HEK293 (cell line): ENCODE measurements around the gene EML3.
A peak's percentile ranks its signal among the peaks of the same experiment; 100 is the strongest.

Source experiments
- BCL6B ChIP-seq: fragments of 450-650 bp; formaldehyde crosslinking; IDR thresholded peaks from 2 replicates; pipeline ENCODE4 v1.5.1; 2017; ENCODE audit warnings: missing biosample characterization, missing genetic modification characterization
- FEZF1 ChIP-seq: fragments of 450-650 bp; formaldehyde crosslinking; IDR thresholded peaks from 2 replicates; pipeline ENCODE4 v1.5.1; 2016; ENCODE audit warnings: missing biosample characterization, missing genetic modification characterization
- GLIS2 ChIP-seq: fragments of 450-650 bp; formaldehyde crosslinking; IDR thresholded peaks from 2 replicates; pipeline ENCODE4 v1.5.1; 2016; ENCODE audit warnings: missing biosample characterization, missing genetic modification characterization
- HOXA7 ChIP-seq: sonication (generic); formaldehyde crosslinking; IDR thresholded peaks from 2 replicates; pipeline ENCODE4 v1.8.1; 2022; ENCODE audit warnings: missing genetic modification reagents, borderline replicate concordance
- TRIM28 ChIP-seq: IDR thresholded peaks from 2 replicates; pipeline ENCODE4 v1.6.1; 2011; ENCODE audit warnings: low read length, control low read depth, borderline replicate concordance
- TSHZ1 ChIP-seq: fragments of 450-650 bp; formaldehyde crosslinking; IDR thresholded peaks from 2 replicates; pipeline ENCODE4 v1.5.1; 2016; ENCODE audit warnings: missing biosample characterization, missing genetic modification characterization, borderline replicate concordance
- ZBTB48 ChIP-seq: fragments of 450-650 bp; formaldehyde crosslinking; IDR thresholded peaks from 2 replicates; pipeline ENCODE4 v1.5.1; 2016; ENCODE audit warnings: missing biosample characterization, missing genetic modification characterization
- ZNF140 ChIP-seq: fragments of 450-650 bp; formaldehyde crosslinking; IDR thresholded peaks from 2 replicates; pipeline ENCODE4 v1.5.1; 2016; ENCODE audit warnings: missing biosample characterization, missing genetic modification characterization
- ZNF169 ChIP-seq: fragments of 450-650 bp; formaldehyde crosslinking; IDR thresholded peaks from 2 replicates; pipeline ENCODE4 v1.5.1; 2016; ENCODE audit warnings: missing biosample characterization, missing genetic modification characterization
- ZNF302 ChIP-seq: fragments of 450-650 bp; formaldehyde crosslinking; IDR thresholded peaks from 2 replicates; pipeline ENCODE4 v1.5.1; 2016; ENCODE audit warnings: missing biosample characterization, missing genetic modification characterization, low read depth
- ZNF366 ChIP-seq: fragments of 450-650 bp; formaldehyde crosslinking; conservative IDR thresholded peaks from 2 replicates; pipeline ENCODE4 v1.5.1; 2016; ENCODE audit warnings: missing biosample characterization, missing genetic modification characterization
- ZNF426 ChIP-seq: fragments of 450-650 bp; formaldehyde crosslinking; IDR thresholded peaks from 2 replicates; pipeline ENCODE4 v1.5.1; 2017; ENCODE audit warnings: missing biosample characterization, missing genetic modification characterization, mild to moderate bottlenecking, inconsistent platforms, moderate library complexity
- ZNF510 ChIP-seq: fragments of 450-650 bp; formaldehyde crosslinking; IDR thresholded peaks from 2 replicates; pipeline ENCODE4 v1.5.1; 2018; ENCODE audit warnings: mild to moderate bottlenecking, missing genetic modification characterization, missing biosample characterization; ENCODE audit not compliant: insufficient replicate concordance
- ZNF560 ChIP-seq: fragments of 450-650 bp; formaldehyde crosslinking; IDR thresholded peaks from 2 replicates; pipeline ENCODE4 v1.5.1; 2017; ENCODE audit warnings: missing biosample characterization, missing genetic modification characterization, borderline replicate concordance
- ZNF76 ChIP-seq: fragments of 450-650 bp; formaldehyde crosslinking; IDR thresholded peaks from 2 replicates; pipeline ENCODE4; 2016; ENCODE audit warnings: low read depth, missing biosample characterization, missing genetic modification characterization, borderline replicate concordance
- ZNF776 ChIP-seq: fragments of 450-650 bp; formaldehyde crosslinking; IDR thresholded peaks from 2 replicates; pipeline ENCODE4 v1.5.0; 2017; ENCODE audit warnings: missing biosample characterization, missing genetic modification characterization, borderline replicate concordance
- ZNF791 ChIP-seq: fragments of 450-650 bp; formaldehyde crosslinking; IDR thresholded peaks from 2 replicates; pipeline ENCODE4 v1.5.1; 2016; ENCODE audit warnings: missing biosample characterization, missing genetic modification characterization
- ZNF843 ChIP-seq: fragments of 450-650 bp; formaldehyde crosslinking; IDR thresholded peaks from 2 replicates; pipeline ENCODE4 v1.5.1; 2016; ENCODE audit warnings: missing biosample characterization, missing genetic modification characterization
- TF ChIP-seq, protein P1 (sequence below): fragments of 450-650 bp; formaldehyde crosslinking; IDR thresholded peaks from 2 replicates; pipeline ENCODE4 v1.5.1; 2016; ENCODE audit warnings: missing biosample characterization, missing genetic modification characterization, low read depth
- TF ChIP-seq, protein P2 (sequence below): fragments of 450-650 bp; formaldehyde crosslinking; IDR thresholded peaks from 2 replicates; pipeline ENCODE4 v1.5.1; 2016; ENCODE audit warnings: missing biosample characterization, missing genetic modification characterization
- TF ChIP-seq, protein P3 (sequence below): fragments of 450-650 bp; formaldehyde crosslinking; IDR thresholded peaks from 2 replicates; pipeline ENCODE4 v1.5.1; 2016; ENCODE audit warnings: missing biosample characterization, missing genetic modification characterization
- TF ChIP-seq, protein P4 (sequence below): fragments of 450-650 bp; formaldehyde crosslinking; IDR thresholded peaks from 2 replicates; pipeline ENCODE4 v1.5.1; 2017; ENCODE audit warnings: missing biosample characterization, missing genetic modification characterization

The EML3 gene

GRCh38 chr11:62591448-62592145 lies 21.0 kb downstream of the EML3 start, which contains the start of gene TUT1 (continued):
- no peak for TF ChIP-seq ZNF791
- no peak for TF ChIP-seq HOXA7 (CRISPR knock-in tag)
- TF ChIP-seq TRIM28 = peak; percentile 95
- TF ChIP-seq, protein P1, sequence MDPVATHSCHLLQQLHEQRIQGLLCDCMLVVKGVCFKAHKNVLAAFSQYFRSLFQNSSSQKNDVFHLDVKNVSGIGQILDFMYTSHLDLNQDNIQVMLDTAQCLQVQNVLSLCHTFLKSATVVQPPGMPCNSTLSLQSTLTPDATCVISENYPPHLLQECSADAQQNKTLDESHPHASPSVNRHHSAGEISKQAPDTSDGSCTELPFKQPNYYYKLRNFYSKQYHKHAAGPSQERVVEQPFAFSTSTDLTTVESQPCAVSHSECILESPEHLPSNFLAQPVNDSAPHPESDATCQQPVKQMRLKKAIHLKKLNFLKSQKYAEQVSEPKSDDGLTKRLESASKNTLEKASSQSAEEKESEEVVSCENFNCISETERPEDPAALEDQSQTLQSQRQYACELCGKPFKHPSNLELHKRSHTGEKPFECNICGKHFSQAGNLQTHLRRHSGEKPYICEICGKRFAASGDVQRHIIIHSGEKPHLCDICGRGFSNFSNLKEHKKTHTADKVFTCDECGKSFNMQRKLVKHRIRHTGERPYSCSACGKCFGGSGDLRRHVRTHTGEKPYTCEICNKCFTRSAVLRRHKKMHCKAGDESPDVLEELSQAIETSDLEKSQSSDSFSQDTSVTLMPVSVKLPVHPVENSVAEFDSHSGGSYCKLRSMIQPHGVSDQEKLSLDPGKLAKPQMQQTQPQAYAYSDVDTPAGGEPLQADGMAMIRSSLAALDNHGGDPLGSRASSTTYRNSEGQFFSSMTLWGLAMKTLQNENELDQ (tag by site-specific recombination) = no peak
- peak; percentile 90 for TF ChIP-seq GLIS2 (tag by site-specific recombination)
- TF ChIP-seq ZNF366 (tag by site-specific recombination) = peak; percentile 41; the same call in 1 of the 2 replicates
- no peak for TF ChIP-seq ZNF169
- peak; percentile 37; the same call in 1 of the 2 replicates for TF ChIP-seq ZBTB48
- peak; percentile 73; the same call in 1 of the 2 replicates for TF ChIP-seq ZNF843
- TF ChIP-seq, protein P2, sequence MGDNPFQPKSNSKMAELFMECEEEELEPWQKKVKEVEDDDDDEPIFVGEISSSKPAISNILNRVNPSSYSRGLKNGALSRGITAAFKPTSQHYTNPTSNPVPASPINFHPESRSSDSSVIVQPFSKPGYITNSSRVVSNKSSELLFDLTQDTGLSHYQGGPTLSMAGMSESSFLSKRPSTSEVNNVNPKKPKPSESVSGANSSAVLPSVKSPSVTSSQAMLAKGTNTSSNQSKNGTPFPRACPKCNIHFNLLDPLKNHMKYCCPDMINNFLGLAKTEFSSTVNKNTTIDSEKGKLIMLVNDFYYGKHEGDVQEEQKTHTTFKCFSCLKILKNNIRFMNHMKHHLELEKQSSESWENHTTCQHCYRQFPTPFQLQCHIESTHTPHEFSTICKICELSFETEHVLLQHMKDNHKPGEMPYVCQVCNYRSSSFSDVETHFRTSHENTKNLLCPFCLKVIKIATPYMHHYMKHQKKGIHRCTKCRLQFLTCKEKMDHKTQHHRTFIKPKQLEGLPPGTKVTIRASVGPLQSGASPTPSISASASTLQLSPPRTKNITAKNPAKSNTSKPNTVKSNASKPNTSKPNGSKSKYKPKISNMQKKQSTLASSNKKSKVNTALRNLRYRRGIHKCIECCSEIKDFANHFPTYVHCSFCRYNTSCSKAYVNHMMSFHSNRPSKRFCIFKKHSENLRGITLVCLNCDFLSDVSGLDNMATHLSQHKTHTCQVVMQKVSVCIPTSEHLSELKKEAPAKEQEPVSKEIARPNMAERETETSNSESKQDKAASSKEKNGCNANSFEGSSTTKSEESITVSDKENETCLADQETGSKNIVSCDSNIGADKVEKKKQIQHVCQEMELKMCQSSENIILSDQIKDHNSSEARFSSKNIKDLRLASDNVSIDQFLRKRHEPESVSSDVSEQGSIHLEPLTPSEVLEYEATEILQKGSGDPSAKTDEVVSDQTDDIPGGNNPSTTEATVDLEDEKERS (tag by site-specific recombination) = 0 out of 2 replicates have a peak, but pooled peaks have one; percentile 58
- no peak for TF ChIP-seq ZNF302 (tag by site-specific recombination)
- TF ChIP-seq, protein P3, sequence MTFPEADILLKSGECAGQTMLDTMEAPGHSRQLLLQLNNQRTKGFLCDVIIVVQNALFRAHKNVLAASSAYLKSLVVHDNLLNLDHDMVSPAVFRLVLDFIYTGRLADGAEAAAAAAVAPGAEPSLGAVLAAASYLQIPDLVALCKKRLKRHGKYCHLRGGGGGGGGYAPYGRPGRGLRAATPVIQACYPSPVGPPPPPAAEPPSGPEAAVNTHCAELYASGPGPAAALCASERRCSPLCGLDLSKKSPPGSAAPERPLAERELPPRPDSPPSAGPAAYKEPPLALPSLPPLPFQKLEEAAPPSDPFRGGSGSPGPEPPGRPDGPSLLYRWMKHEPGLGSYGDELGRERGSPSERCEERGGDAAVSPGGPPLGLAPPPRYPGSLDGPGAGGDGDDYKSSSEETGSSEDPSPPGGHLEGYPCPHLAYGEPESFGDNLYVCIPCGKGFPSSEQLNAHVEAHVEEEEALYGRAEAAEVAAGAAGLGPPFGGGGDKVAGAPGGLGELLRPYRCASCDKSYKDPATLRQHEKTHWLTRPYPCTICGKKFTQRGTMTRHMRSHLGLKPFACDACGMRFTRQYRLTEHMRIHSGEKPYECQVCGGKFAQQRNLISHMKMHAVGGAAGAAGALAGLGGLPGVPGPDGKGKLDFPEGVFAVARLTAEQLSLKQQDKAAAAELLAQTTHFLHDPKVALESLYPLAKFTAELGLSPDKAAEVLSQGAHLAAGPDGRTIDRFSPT (tag by site-specific recombination) = peak; percentile 92; the same call in 1 of the 2 replicates
- TF ChIP-seq, protein P4, sequence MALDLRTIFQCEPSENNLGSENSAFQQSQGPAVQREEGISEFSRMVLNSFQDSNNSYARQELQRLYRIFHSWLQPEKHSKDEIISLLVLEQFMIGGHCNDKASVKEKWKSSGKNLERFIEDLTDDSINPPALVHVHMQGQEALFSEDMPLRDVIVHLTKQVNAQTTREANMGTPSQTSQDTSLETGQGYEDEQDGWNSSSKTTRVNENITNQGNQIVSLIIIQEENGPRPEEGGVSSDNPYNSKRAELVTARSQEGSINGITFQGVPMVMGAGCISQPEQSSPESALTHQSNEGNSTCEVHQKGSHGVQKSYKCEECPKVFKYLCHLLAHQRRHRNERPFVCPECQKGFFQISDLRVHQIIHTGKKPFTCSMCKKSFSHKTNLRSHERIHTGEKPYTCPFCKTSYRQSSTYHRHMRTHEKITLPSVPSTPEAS = 0 out of 2 replicates have a peak, but pooled peaks have one; percentile 44
- no peak for TF ChIP-seq ZNF560
- no peak for TF ChIP-seq ZNF776
- no peak for TF ChIP-seq ZNF510 (tag by site-specific recombination)
- TF ChIP-seq ZNF76 (tag by site-specific recombination) = peak; percentile 82
- TF ChIP-seq FEZF1 = peak; percentile 45; the same call in 1 of the 2 replicates
- no peak for TF ChIP-seq ZNF140
- no peak for TF ChIP-seq BCL6B (tag by site-specific recombination)
- TF ChIP-seq TSHZ1 (tag by site-specific recombination) = peak; percentile 84
- TF ChIP-seq ZNF426 = no peak
